GM19397 (cell line): ENCODE results near the gene LRMDA.

Source experiments
- ATAC-seq: cut with Tn5 transposase; IDR thresholded peaks from one replicate; pipeline ENCODE4 v1.9.1; 2021; ENCODE audit warnings: mild to moderate bottlenecking, moderate library complexity; ENCODE audit not compliant: unreplicated experiment

LRMDA gene

DNA sequence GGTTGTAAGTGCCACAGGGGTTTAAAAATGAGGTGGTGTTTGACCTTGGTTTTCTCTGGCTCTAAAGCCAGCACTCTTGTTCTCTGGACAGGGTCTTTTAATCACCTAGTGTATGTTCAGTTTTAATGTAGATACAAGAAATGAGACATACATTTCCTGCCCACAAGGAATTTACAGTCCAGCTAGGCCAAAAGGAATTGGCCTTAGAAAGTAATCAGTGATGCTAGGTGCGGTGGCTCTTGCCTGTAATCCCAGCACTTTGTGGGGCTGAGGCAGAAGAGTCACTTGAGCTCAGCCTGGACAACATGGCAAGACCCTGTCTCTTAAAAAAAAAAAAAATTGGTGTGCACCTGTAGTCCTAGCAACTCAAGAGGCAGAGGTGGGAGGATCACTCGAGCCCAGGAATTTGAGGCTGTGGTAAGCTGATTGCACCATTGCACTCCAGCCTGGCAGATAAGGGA lies 100.2 kb downstream of the LRMDA start:
- ATAC-seq, result no peak

- no peak for ATAC-seq
Measured at GRCh38 chr10:75532253-75532924, 101.0 kb downstream of the LRMDA start.

DNA sequence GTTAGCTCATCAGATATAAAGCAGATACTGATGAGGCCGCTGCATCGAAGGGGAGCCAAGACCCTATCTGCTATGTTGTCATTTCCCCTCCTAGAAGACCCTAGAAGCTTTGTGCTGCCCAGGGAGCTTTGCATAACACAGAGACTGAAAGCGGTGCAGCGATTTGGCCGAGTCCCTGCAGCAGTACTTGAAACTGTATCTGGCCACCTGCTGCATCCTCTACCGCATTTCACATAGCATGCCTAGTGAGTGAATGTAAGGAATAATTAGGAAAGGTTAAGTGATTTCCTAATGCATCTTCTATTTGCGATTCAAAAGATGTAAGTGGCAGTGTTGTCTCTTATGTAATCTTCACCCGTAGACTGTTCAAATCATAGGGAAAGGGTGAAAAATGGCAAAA lies 106.7 kb downstream of the LRMDA start:
- ATAC-seq, result no peak

DNA sequence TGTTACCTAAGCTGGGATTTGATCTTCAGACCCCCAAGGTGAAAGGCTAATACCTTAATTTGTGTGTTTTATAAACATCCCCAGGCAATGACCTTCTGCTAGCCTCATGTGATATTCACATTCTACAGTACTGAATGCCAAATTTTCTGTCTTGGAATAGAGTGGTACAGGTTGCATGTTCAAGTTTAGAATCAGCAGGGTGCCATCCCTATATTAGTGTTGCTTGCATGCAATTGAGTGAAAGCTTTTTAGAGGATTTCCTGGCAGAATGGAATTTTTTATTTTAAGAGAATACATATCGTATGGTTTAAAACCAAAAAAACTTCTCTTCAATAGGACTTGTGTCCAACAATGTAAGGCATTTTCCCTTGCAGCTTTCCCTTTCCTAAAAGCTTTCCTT lies 107.3 kb downstream of the LRMDA start:
- no peak for ATAC-seq

DNA sequence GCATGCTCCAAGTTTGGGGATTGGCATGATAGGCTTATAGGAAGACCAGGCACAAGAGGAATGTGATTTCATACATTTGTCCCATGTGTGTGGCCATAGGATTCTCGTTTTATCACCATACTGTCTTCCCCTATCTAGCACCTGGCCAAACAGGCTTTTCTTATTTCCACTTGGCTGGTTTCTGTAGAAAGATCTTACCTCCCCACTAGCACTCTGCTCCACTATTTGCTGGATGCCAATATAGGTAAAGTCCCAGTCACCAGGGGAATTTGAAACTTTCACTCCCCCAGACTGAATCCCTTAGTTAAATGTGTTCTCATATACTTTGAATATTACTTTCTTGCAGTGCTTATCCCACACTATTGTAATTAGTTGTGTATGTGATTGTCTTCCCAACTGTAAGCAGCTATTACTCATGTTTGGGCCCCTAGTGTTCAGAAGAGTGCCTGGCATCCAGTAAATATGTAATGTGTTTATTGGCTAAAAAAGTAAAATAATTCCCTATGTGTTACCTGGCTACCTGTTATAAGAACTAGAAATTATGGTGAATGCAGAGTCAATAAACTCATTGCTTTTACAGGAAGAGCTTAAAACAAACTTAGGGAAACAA lies 109.0 kb downstream of the LRMDA start:
- no peak for ATAC-seq

DNA sequence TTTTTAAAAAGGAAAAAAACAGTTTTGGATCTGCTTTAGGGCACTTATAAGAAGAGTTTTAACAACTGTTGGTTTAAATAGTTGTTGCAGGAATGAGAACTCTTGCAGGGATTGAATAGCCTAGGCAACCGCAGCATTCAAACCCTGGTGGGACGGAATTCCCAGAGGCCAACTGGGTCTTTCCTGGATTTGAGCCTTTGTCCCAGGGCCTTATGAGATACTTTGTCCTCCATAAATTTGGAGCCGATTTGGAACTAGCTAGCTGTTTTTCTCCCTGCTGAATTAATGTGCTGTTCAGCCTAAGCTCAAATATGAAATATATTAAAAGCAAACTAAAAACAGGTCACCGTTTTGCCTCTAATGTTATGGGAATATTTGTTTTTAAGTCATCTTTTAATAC lies 109.6 kb downstream of the LRMDA start:
- no peak for ATAC-seq

DNA sequence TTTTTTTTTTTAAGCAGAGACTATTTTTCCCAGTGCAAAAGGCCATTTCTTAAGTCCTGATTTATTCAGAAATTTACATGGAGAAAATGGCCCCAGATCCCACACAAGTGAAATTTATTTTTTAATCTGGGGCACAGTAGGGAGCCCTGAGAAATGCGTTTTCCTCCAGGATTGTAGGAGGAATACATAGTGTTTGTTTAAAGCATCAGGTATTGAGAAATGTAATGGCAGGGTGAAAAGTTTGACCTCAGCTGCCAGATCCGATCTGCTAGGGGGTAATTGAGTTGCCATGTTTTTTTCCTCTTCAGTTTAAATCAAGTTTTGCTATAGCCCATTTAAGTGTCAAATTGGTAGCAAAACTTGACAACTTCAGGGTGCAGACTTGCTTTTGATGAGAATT lies 110.0 kb downstream of the LRMDA start:
- no peak for ATAC-seq

GRCh38 chr10:75542084-75542483 lies 110.7 kb downstream of the LRMDA start:
- ATAC-seq, result no peak

DNA sequence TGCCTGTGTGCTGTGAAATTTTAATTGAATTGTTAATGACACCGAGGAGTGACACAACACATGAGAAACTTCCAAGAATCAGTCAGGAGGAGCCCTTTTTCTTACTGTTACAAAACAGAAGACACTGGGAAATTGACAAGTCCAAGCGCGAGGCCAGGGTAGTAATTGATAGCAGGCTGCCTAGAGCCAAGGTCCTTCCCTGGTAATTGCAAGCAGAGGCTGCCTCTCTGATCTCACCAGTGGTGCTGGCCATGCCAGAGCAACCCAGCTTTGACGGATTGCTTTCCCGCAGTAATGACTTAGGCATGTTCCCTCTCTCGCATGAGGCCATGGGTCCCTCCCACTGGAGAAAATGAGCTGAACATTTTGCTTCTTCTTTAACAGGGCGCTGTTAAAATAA lies 111.5 kb downstream of the LRMDA start:
- no peak for ATAC-seq

- ATAC-seq, result no peak
Measured at GRCh38 chr10:75544386-75544785, 113.0 kb downstream of the LRMDA start.

DNA sequence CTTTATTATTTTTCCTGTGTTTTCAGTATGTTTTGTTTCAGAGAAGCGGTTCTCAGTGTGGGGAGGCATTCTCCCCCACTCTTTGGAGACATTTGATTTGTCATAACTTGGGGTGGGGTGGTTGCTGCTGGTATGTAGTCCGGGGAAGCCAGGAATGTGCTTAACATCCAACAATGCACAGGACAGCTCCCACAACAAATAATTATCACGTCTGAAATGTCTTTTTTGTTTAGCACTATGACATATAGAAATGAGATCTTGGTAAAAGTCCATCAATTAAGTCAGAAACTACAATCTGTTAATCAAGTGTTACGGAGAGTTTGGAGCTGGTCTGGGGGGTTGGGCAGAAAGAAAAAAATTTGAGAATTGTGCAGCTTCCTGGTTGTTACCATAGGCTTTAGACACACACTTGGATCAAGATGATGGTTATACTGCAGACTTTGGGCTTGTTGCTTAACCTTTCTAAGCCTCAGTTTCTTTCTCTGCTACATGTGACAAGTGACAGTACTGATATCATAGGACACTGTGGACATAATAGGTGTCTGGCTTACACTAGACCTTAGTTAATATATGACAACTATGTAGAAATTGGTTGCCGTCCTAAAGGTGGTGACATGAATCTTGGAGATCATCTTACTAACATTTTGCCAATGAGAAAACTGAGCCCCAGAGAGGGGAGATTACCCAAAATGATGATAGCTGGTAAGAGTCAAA lies 113.7 kb downstream of the LRMDA start:
- no peak for ATAC-seq

- no peak for ATAC-seq
Measured at GRCh38 chr10:75546004-75546403, 114.6 kb downstream of the LRMDA start.

DNA sequence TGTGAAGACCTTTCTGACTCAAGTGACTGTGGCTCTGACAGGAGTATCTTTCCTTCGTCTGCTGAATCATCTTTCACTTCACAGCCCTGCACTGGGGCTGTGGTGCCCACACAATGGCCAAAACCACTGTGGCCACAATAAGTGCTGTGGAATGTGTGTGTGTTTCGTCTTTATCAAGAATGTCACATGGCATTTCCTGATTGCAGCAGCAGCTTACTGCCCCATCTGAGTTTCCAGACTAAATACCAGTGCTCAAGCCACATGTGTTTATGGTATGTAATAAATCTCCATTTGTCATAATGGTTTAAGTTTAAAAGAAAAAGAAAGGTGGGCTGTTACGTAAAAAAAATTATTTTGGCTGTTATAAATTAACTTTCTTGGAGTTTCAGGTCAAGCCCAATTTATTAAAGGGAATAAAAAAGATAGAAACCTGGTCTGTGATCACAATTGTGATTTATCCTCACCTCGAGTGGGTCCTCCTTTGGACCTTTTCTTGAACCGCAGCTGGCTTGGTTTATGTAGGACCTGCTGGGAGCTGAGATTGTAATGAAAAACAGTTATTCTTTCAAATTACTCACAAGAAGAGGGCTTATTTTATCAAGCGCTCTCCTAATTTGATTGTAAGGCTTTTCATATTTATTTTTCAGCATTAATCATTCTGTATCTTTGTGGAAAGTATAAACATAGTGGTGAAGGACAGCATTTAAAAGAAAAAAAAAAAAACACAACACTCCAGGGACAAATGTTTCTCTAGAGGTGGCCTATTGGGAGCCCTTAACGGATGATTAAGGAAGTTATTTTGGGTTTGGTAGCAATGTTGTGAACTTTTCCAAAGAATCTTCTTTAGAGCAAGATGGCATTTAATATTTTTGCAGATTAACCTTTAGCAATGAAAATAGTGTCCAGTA lies 116.2 kb downstream of the LRMDA start:
- ATAC-seq, result no peak

- no peak for ATAC-seq
Measured at GRCh38 chr10:75548356-75548755, 116.9 kb downstream of the LRMDA start.

- no peak for ATAC-seq
Measured at GRCh38 chr10:75550191-75550590, 118.8 kb downstream of the LRMDA start.

GRCh38 chr10:75552171-75552570 lies 120.7 kb downstream of the LRMDA start:
- no peak for ATAC-seq

DNA sequence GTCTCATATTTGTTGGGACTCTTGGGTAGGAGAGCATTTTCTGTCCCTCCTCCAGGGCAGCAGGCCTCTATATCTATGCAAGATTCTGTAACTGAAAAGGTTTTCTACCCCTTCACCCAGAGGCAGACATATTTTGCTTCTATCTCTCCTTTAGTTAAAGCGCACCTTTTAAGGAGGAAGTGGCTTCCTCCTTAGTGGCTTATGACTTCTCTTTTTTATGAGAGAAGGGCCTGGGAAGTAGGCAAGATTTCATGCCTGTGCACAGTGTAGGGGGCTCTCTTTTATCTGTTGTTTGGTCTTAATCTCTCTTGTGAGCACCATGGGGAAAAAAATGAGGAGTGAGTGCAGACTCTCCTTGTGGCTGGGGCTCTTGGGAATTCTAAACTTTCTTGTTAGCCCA lies 122.1 kb downstream of the LRMDA start:
- no peak for ATAC-seq

- ATAC-seq, result no peak
Measured at GRCh38 chr10:75555323-75555722, 123.9 kb downstream of the LRMDA start.

DNA sequence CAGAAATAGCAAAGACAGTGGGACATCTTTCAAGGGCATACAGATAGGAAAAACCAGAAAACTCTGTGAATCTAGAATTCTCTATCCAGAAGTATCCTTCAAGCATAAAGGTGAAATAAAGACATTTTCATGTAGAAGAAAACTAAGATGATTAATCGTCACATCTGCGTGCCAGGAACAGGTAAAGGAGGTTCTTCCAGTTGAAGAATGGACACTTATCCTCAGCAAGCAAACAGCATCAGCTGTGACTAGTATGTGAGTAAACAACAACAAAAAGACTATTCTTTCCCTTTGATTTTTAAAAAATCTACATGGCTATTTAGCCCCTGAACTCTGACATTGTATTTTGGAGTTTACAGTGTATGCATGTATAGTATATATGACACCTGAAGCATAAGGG lies 124.9 kb downstream of the LRMDA start:
- ATAC-seq, result no peak

GRCh38 chr10:75565286-75566251 lies 134.1 kb downstream of the LRMDA start:
- ATAC-seq, result peak; percentile 72
